Natural killer cell treated with Interleukin-12 subunit alpha and Interleukin-12 subunit beta and Interleukin-15 and Interleukin-18, amount 100 ng/mL, for 72 hours (primary cell): ENCODE measurements around the gene MEGF6. TPM values are rescaled to one million over a fixed set of nuclear protein-coding genes. Genes with fewer than 3 reads are reported as not detected.

ENCODE experiments used
- ATAC-seq, 2 donors: fragments of 150-1000 bp; cut with Tn5 transposase in 1 of 2; sonication (Bioruptor Pico), chemical (Tn5 transposase) in 1 of 2; 2 replicates each; pipeline ENCODE4 v1.10.0; 2021
- DNase-seq: peaks from one replicate; pipeline ENCODE4 v3.0.0; 2022; ENCODE audit warnings: low spot score
- H3K27ac Mint-ChIP-seq, 2 donors: 1 replicate in 1 of 2; 2 replicates in 1 of 2; pipeline ENCODE4 v1.8.0; 2022; ENCODE audit warnings: mixed read lengths in 2 of 2, mild to moderate bottlenecking in 1 of 2, moderate library complexity in 1 of 2
- H3K27me3 Mint-ChIP-seq, 2 donors: 1 replicate in 1 of 2; 2 replicates in 1 of 2; pipeline ENCODE4 v1.8.0; 2022; ENCODE audit warnings: mixed read lengths in 2 of 2
- H3K36me3 Mint-ChIP-seq: one replicate; pipeline ENCODE4 v1.8.0; 2022; ENCODE audit warnings: mixed read lengths
- H3K4me1 Mint-ChIP-seq, 2 donors: 1 replicate in 1 of 2; 2 replicates in 1 of 2; pipeline ENCODE4 v1.8.0; 2022; ENCODE audit warnings: low read depth in 2 of 2, mixed read lengths in 2 of 2, mild to moderate bottlenecking in 1 of 2
- H3K4me3 Mint-ChIP-seq: one replicate; pipeline ENCODE4 v1.8.0; 2022; ENCODE audit warnings: mixed read lengths
- H3K9me3 Mint-ChIP-seq: 2 replicates; pipeline ENCODE4 v1.8.0; 2022; ENCODE audit warnings: mixed read lengths
- total RNA-seq, 2 donors: library from RNA; stranded (reverse); gene quantifications; one replicate each; pipeline ENCODE4 v1.2.3, GENCODE V29; 2022

The MEGF6 gene
- total RNA-seq, result 1 to 10 TPM in 1 of 2 donors, under 1 TPM in 1; 0.36 to 1.6 TPM

DNA sequence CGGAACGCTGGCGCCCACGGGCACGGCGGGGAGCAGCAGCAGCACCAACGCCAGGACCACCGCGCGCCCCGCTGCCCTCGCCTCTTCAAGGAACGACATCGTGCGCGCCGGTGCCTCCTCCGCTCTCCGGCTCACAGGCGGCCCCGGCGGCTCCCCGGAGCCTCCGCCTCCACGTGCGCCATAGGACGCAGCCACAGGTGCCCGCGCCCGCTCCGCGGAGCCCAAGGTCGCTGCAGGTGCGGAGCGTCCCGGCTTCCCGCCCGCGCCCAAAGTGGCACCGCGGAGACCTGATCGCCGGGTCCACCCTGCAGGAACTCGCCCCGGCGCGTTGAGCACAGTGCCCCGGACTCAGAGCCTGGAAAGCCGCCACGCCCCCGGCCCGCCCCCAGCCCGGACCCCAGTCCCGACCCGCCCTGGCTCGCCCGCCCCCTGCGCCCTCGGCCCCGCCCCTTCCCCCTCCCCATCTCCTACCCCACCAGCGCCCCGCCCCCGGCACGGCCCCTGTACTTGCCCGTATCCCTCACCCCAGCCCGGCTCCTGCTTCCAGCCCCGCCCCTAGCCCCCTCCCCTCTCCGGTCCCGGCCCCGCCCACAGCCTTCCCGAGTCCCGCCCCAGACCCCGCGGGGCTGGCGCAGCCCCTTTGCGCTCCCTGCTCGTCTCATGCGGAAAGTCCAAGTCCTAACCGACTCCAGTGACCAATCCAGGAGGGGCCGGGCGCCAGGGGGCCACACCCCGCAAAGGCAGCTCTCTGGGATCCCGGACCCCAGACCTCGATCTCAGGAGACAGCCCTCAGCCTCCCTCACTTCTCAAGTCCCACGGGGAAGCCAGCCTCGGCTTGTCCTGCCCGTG, at the start of gene MEGF6:
MEGF6 (minus strand) TSS at position 339 of the 850 bp plus-strand sequence; CDS start at position 99, 240 bp downstream.
- Mint-ChIP-seq H3K27ac (no peak within 1 kb of the TSS), H3K4me1 (no peaks in the 10 kb centered on the region), H3K4me3 (peak within 1 kb of the TSS; percentile 36), H3K27me3 (peaks cover 0 to 5% of the 10 kb centered on the region in 2 donors), H3K36me3 (no peaks in the 10 kb centered on the region), H3K9me3 (no peaks in the 10 kb centered on the region)
- peak; percentile 69 for DNase-seq
- peak; percentile 76 to 87 for ATAC-seq

- Mint-ChIP-seq H3K9me3 (no peaks in the 10 kb centered on the region), H3K36me3 (no peaks in the 10 kb centered on the region), H3K27ac (no peak overlapping the region), H3K4me3 (no peak overlapping the region), H3K27me3 (peaks cover 13 to 20% of the 10 kb centered on the region in 2 donors), H3K4me1 (peaks cover 0 to 5% of the 10 kb centered on the region in 2 donors)
- ATAC-seq, result peak in 1 of 2 donors; percentile 54
- no peak for DNase-seq
These were observed 49.4 kb upstream of the MEGF6 start for GRCh38 chr1:3660704-3661103.

GRCh38 chr1:3659093-3659492, 47.8 kb upstream of the MEGF6 start:
- peaks cover 20 to 32% of the 10 kb centered on the region in 2 donors for H3K27me3 Mint-ChIP-seq
- no peaks in the 10 kb centered on the region for H3K36me3 Mint-ChIP-seq
- no peaks in the 10 kb centered on the region for H3K9me3 Mint-ChIP-seq
- ATAC-seq, result no peak
- H3K4me3 Mint-ChIP-seq, result no peak overlapping the region
- DNase-seq, result no peak
- H3K4me1 Mint-ChIP-seq, result peaks cover 0 to 5% of the 10 kb centered on the region in 2 donors
- H3K27ac Mint-ChIP-seq, result no peak overlapping the region

DNA sequence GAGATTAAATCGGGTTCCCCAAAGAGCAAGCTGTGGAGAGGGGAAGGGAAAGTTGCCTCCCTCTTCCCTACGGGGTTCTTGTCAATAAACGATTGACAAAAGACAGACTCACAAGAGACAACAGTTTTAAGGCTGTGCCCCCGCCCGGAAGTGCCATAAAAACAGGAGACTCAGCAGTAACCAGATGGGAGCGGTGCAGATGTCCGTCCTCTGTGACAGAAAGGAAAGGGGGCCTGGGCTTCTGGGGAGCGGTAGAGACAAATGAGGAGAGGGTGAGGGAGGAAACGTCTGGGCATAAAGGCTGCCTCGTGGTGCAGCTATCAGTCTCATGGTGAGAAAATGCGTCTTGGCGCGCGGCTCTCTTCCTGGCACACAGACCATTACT, 46.9 kb upstream of the MEGF6 start:
- H3K27me3 Mint-ChIP-seq, result peaks cover 28 to 41% of the 10 kb centered on the region in 2 donors
- no peak overlapping the region for H3K27ac Mint-ChIP-seq
- H3K9me3 Mint-ChIP-seq, result no peaks in the 10 kb centered on the region
- H3K36me3 Mint-ChIP-seq, result no peaks in the 10 kb centered on the region
- no peak overlapping the region for H3K4me3 Mint-ChIP-seq
- ATAC-seq (no peak), DNase-seq (no peak)
- peaks cover 0 to 5% of the 10 kb centered on the region in 2 donors for H3K4me1 Mint-ChIP-seq

DNA sequence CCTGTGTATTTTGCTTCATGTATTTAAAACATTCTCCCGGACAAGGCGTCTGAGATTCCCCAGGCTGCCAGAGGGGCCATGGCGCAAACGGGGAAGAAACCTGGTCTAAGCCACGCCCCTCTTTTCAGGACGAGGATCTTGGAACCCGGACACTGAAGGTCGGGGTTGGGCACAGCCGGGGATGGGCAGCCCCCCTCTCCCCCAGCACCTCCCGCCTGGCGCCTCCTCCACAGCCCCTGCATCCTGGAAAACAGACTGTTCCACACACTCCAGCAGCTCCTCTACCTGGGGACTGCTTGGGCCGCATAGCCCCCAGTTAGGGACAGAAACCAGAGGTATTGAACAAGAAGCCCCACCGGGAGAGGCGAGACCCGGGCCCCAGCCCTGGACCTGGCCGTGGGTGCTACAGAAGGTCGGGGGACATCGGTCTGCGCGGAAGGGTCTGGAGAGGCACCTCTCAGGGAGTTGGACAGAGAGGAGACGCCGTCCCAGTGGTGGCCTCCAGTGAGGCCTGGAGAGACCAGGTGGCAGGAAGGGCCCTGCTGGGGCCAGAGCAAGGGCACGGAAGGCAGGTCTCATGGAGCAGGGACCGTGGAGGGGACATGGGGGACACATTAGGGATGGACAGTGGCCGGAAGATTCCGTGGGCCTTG, 46.4 kb upstream of the MEGF6 start:
- Mint-ChIP-seq H3K27me3 (peaks cover 29 to 42% of the 10 kb centered on the region in 2 donors), H3K4me3 (no peak overlapping the region), H3K4me1 (peaks cover 0 to 5% of the 10 kb centered on the region in 2 donors), H3K9me3 (no peaks in the 10 kb centered on the region), H3K27ac (no peak overlapping the region), H3K36me3 (no peaks in the 10 kb centered on the region)
- DNase-seq, result no peak
- ATAC-seq, result no peak

GRCh38 chr1:3657096-3657475, 45.8 kb upstream of the MEGF6 start:
- Mint-ChIP-seq H3K27ac (no peak overlapping the region), H3K36me3 (no peaks in the 10 kb centered on the region), H3K4me1 (peaks cover 0 to 5% of the 10 kb centered on the region in 2 donors), H3K4me3 (peak overlapping the region; percentile 55), H3K27me3 (peaks cover 29 to 42% of the 10 kb centered on the region in 2 donors), H3K9me3 (no peaks in the 10 kb centered on the region)
- ATAC-seq, result no peak
- DNase-seq, result no peak

- Mint-ChIP-seq H3K9me3 (no peaks in the 10 kb centered on the region), H3K27me3 (peaks cover 29 to 42% of the 10 kb centered on the region in 2 donors), H3K36me3 (no peaks in the 10 kb centered on the region), H3K27ac (no peak overlapping the region), H3K4me3 (peak overlapping the region; percentile 55), H3K4me1 (peaks cover 0 to 5% of the 10 kb centered on the region in 2 donors)
- ATAC-seq, result peak; percentile 57 to 81
- no peak for DNase-seq
These were observed 45.3 kb upstream of the MEGF6 start for GRCh38 chr1:3656450-3657095.

- DNase-seq (no peak), ATAC-seq (no peak)
- Mint-ChIP-seq H3K9me3 (no peaks in the 10 kb centered on the region), H3K36me3 (no peaks in the 10 kb centered on the region), H3K27ac (no peak overlapping the region), H3K27me3 (peaks cover 32 to 42% of the 10 kb centered on the region in 2 donors), H3K4me3 (no peak overlapping the region), H3K4me1 (peaks cover 3 to 5% of the 10 kb centered on the region in 2 donors)
These were observed 43.4 kb upstream of the MEGF6 start for GRCh38 chr1:3654549-3655281.

GRCh38 chr1:3653286-3653618, 41.9 kb upstream of the MEGF6 start:
- ATAC-seq (no peak), DNase-seq (no peak)
- Mint-ChIP-seq H3K27me3 (peaks cover 28 to 31% of the 10 kb centered on the region in 2 donors), H3K9me3 (no peaks in the 10 kb centered on the region), H3K36me3 (no peaks in the 10 kb centered on the region), H3K27ac (no peak overlapping the region), H3K4me1 (peaks cover 7 to 10% of the 10 kb centered on the region in 2 donors), H3K4me3 (peak overlapping the region; percentile 45)

DNA sequence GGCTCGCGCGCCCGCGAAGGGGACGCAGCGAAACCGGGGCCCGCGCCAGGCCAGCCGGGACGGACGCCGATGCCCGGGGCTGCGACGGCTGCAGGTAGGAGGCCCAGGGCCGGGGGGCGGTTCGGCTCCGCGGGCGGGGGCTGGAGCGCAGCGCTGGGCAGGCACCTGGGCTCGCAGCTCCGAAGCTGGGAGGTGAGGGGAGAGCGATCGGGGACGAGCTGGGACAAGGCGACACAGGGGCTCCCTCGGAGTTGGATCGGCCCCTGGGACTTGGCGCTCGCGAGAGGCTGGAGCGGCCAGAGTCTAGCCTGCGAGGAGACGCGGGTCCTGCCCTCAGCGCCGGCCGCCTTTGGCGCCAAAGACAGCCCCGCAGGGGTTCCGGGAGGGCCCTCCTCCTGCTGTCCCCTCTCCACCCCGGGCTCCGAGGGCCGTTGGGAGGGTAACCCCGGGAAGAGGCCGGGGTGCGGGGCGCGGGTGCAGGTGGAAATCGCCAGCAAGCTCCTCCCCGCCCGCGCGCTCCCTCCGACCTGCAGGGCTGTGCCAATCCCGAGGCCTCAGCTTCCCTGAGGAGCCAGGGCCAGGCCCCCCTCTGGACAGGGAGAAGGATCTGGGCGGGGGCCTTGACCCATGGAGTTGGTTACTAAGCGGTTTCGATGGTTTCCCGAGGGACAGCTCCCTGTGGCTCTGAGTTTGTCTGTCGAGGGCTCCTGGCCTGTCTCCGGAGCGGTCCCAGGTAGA, 41.4 kb upstream of the MEGF6 start:
- Mint-ChIP-seq H3K9me3 (no peaks in the 10 kb centered on the region), H3K27me3 (peaks cover 26 to 29% of the 10 kb centered on the region in 2 donors), H3K4me3 (no peak overlapping the region), H3K36me3 (no peaks in the 10 kb centered on the region), H3K4me1 (peaks cover 11 to 16% of the 10 kb centered on the region in 2 donors), H3K27ac (no peak overlapping the region)
- ATAC-seq (no peak), DNase-seq (peak; percentile 60)

- no peaks in the 10 kb centered on the region for H3K36me3 Mint-ChIP-seq
- no peaks in the 10 kb centered on the region for H3K9me3 Mint-ChIP-seq
- peaks cover 23 to 29% of the 10 kb centered on the region in 2 donors for H3K27me3 Mint-ChIP-seq
- ATAC-seq (peak in 1 of 2 donors; percentile 1), DNase-seq (no peak)
- H3K27ac Mint-ChIP-seq, result no peak within 1 kb of the TSS
- H3K4me3 Mint-ChIP-seq, result peak within 1 kb of the TSS; percentile 45
- peaks cover 12 to 17% of the 10 kb centered on the region in 2 donors for H3K4me1 Mint-ChIP-seq
These were observed 40.7 kb upstream of the MEGF6 start, which contains the start of gene TP73 for GRCh38 chr1:3651930-3652547. TSS of gene TP73 (plus strand) at chr1:3652516. CDS start at chr1:3682366, 29,850 bp downstream.

- Mint-ChIP-seq H3K27me3 (peaks cover 22 to 28% of the 10 kb centered on the region in 2 donors), H3K4me3 (peak overlapping the region; percentile 15), H3K36me3 (no peaks in the 10 kb centered on the region), H3K4me1 (peaks cover 12 to 16% of the 10 kb centered on the region in 2 donors), H3K9me3 (no peaks in the 10 kb centered on the region), H3K27ac (no peak overlapping the region)
- DNase-seq, result no peak
- ATAC-seq, result no peak
These were observed 40.0 kb upstream of the MEGF6 start for GRCh38 chr1:3651026-3651929.
